HEK293 (cell line): ENCODE results near the gene AHCYL1.
A peak's percentile ranks its signal among the peaks of the same experiment; 100 is the strongest.

Source experiments
- CTCF ChIA-PET: fragments of 350-600 bp; formaldehyde crosslinking; extraction: SDS; loops from one replicate; lab custom pipeline; 2021; ENCODE audit warnings: antibody characterized with exemption; lab: Yijun Ruan, JAX
- POLR2A ChIA-PET: fragments of 300-600 bp; formaldehyde crosslinking; extraction: SDS; loops from one replicate; lab custom pipeline; 2020; ENCODE audit warnings: antibody characterized with exemption, inconsistent platforms; lab: Yijun Ruan, JAX
- H3K27ac ChIP-seq: fragments of 200-500 bp; sonication (Bioruptor generic); 2 replicates; pipeline ENCODE4 v1.5.1; 2014; ENCODE audit warnings: low read depth, low read length, control low read depth, inconsistent platforms; ENCODE audit errors: extremely low read depth
- H3K36me3 ChIP-seq, 2 experiments: fragments of 200-500 bp in 1 of 2; sonication (Bioruptor generic) in 1 of 2; 1 replicate in 1 of 2; 2 replicates in 1 of 2; pipeline ENCODE4 v1.5.1; 2014 to 2017; ENCODE audit warnings: inconsistent platforms in 2 of 2, low read length in 2 of 2; ENCODE audit not compliant: control insufficient read depth in 2 of 2, insufficient read depth in 1 of 2
- H3K4me1 ChIP-seq: fragments of 200-500 bp; sonication (Bioruptor generic); 2 replicates; pipeline ENCODE4 v1.5.1; 2014; ENCODE audit warnings: mild to moderate bottlenecking, low read length, inconsistent platforms; ENCODE audit not compliant: control insufficient read depth, insufficient read depth
- H3K4me3 ChIP-seq: 2 replicates; pipeline ENCODE4 v1.5.1; 2011; ENCODE audit warnings: low read depth, mild to moderate bottlenecking, control low read depth, low read length, moderate library complexity
- H3K9me3 ChIP-seq: fragments of 200-500 bp; sonication (Bioruptor generic); 2 replicates; pipeline ENCODE4 v1.5.1; 2014; ENCODE audit warnings: low read depth, low read length, inconsistent platforms; ENCODE audit not compliant: control insufficient read depth, insufficient read depth
- EGR2 ChIP-seq: fragments of 450-650 bp; formaldehyde crosslinking; IDR thresholded peaks from 2 replicates; pipeline ENCODE4 v1.5.1; 2016; ENCODE audit warnings: low read depth, missing biosample characterization, missing genetic modification characterization
- GLIS2 ChIP-seq: fragments of 450-650 bp; formaldehyde crosslinking; IDR thresholded peaks from 2 replicates; pipeline ENCODE4 v1.5.1; 2016; ENCODE audit warnings: missing biosample characterization, missing genetic modification characterization
- OVOL3 ChIP-seq: fragments of 450-650 bp; formaldehyde crosslinking; IDR thresholded peaks from 2 replicates; pipeline ENCODE4 v1.5.1; 2016; ENCODE audit warnings: missing biosample characterization, missing genetic modification characterization
- PRDM1 ChIP-seq: fragments of 450-650 bp; formaldehyde crosslinking; IDR thresholded peaks from 2 replicates; pipeline ENCODE4; 2016; ENCODE audit warnings: missing biosample characterization, missing genetic modification characterization
- REPIN1 ChIP-seq: fragments of 450-650 bp; formaldehyde crosslinking; IDR thresholded peaks from 2 replicates; pipeline ENCODE4 v1.5.1; 2017; ENCODE audit warnings: missing biosample characterization, missing genetic modification characterization, low read depth
- SCRT2 ChIP-seq: fragments of 450-650 bp; formaldehyde crosslinking; IDR thresholded peaks from 2 replicates; pipeline ENCODE4 v1.5.1; 2016; ENCODE audit warnings: missing biosample characterization, missing genetic modification characterization
- YY1 ChIP-seq: fragments of 450-650 bp; formaldehyde crosslinking; IDR thresholded peaks from 2 replicates; pipeline ENCODE4 v1.5.1; 2018; ENCODE audit warnings: missing biosample characterization, missing genetic modification characterization
- ZBTB17 ChIP-seq: fragments of 450-650 bp; formaldehyde crosslinking; IDR thresholded peaks from 2 replicates; pipeline ENCODE4 v1.5.1; 2016; ENCODE audit warnings: missing biosample characterization, missing genetic modification characterization
- ZBTB20 ChIP-seq: fragments of 450-650 bp; formaldehyde crosslinking; IDR thresholded peaks from 2 replicates; pipeline ENCODE4 v1.5.1; 2016; ENCODE audit warnings: missing biosample characterization, missing genetic modification characterization
- ZBTB48 ChIP-seq: fragments of 450-650 bp; formaldehyde crosslinking; IDR thresholded peaks from 2 replicates; pipeline ENCODE4 v1.5.1; 2016; ENCODE audit warnings: missing biosample characterization, missing genetic modification characterization
- ZFHX2 ChIP-seq: fragments of 450-650 bp; formaldehyde crosslinking; conservative IDR thresholded peaks from 2 replicates; pipeline ENCODE4 v1.5.1; 2016; ENCODE audit warnings: missing biosample characterization, missing genetic modification characterization
- ZFP69B ChIP-seq: fragments of 450-650 bp; formaldehyde crosslinking; IDR thresholded peaks from 2 replicates; pipeline ENCODE4 v1.5.1; 2016; ENCODE audit warnings: missing biosample characterization, missing genetic modification characterization
- ZNF121 ChIP-seq: fragments of 450-650 bp; formaldehyde crosslinking; IDR thresholded peaks from 2 replicates; pipeline ENCODE4 v1.5.1; 2016; ENCODE audit warnings: missing biosample characterization, missing genetic modification characterization
- ZNF184 ChIP-seq: fragments of 450-650 bp; IDR thresholded peaks from 2 replicates; pipeline ENCODE4 v1.5.1; 2018; ENCODE audit warnings: missing biosample characterization, mild to moderate bottlenecking, missing genetic modification characterization
- ZNF2 ChIP-seq: fragments of 450-650 bp; formaldehyde crosslinking; IDR thresholded peaks from 2 replicates; pipeline ENCODE4 v1.5.1; 2016; ENCODE audit warnings: missing biosample characterization, missing genetic modification characterization
- ZNF292 ChIP-seq: fragments of 450-650 bp; formaldehyde crosslinking; IDR thresholded peaks from 2 replicates; pipeline ENCODE4 v1.5.1; 2016; ENCODE audit warnings: low read depth, missing biosample characterization, missing genetic modification characterization, borderline replicate concordance
- ZNF354C ChIP-seq: fragments of 450-650 bp; formaldehyde crosslinking; IDR thresholded peaks from 2 replicates; pipeline ENCODE4 v1.5.1; 2016; ENCODE audit warnings: missing biosample characterization, missing genetic modification characterization, low read depth, borderline replicate concordance
- ZNF473 ChIP-seq: fragments of 450-650 bp; formaldehyde crosslinking; IDR thresholded peaks from 2 replicates; pipeline ENCODE4 v1.5.1; 2017; ENCODE audit warnings: missing biosample characterization, missing genetic modification characterization
- ZNF514 ChIP-seq: fragments of 450-650 bp; formaldehyde crosslinking; IDR thresholded peaks from 2 replicates; pipeline ENCODE4 v1.5.1; 2016; ENCODE audit warnings: missing biosample characterization, missing genetic modification characterization
- ZNF571 ChIP-seq: fragments of 450-650 bp; formaldehyde crosslinking; IDR thresholded peaks from 2 replicates; pipeline ENCODE4 v1.5.0; 2017; ENCODE audit warnings: missing biosample characterization, missing genetic modification characterization
- ZNF600 ChIP-seq: fragments of 450-650 bp; formaldehyde crosslinking; IDR thresholded peaks from 2 replicates; pipeline ENCODE4 v1.5.1; 2016; ENCODE audit warnings: missing biosample characterization, missing genetic modification characterization
- ZNF623 ChIP-seq: fragments of 450-650 bp; formaldehyde crosslinking; IDR thresholded peaks from 2 replicates; pipeline ENCODE4 v1.5.1; 2016; ENCODE audit warnings: missing biosample characterization, missing genetic modification characterization
- ZNF664 ChIP-seq: fragments of 450-650 bp; formaldehyde crosslinking; IDR thresholded peaks from 2 replicates; pipeline ENCODE4 v1.5.1; 2016; ENCODE audit warnings: missing biosample characterization, missing genetic modification characterization
- ZNF707 ChIP-seq: fragments of 450-650 bp; formaldehyde crosslinking; IDR thresholded peaks from 2 replicates; pipeline ENCODE4 v1.5.1; 2016; ENCODE audit warnings: missing biosample characterization, missing genetic modification characterization
- ZNF747 ChIP-seq: fragments of 450-650 bp; formaldehyde crosslinking; IDR thresholded peaks from 2 replicates; pipeline ENCODE4 v1.5.1; 2016; ENCODE audit warnings: missing biosample characterization, missing genetic modification characterization
- ZNF792 ChIP-seq: fragments of 450-650 bp; formaldehyde crosslinking; IDR thresholded peaks from 2 replicates; pipeline ENCODE4 v1.5.1; 2016; ENCODE audit warnings: missing biosample characterization, missing genetic modification characterization
- ZNF830 ChIP-seq: fragments of 450-650 bp; IDR thresholded peaks from 2 replicates; pipeline ENCODE4 v1.5.0; 2018; ENCODE audit warnings: missing biosample characterization, missing genetic modification characterization, low read depth, mild to moderate bottlenecking, moderate library complexity
- ZNF843 ChIP-seq: fragments of 450-650 bp; formaldehyde crosslinking; IDR thresholded peaks from 2 replicates; pipeline ENCODE4 v1.5.1; 2016; ENCODE audit warnings: missing biosample characterization, missing genetic modification characterization
- TF ChIP-seq, protein P1 (sequence below): fragments of 450-650 bp; formaldehyde crosslinking; IDR thresholded peaks from 2 replicates; pipeline ENCODE4 v1.5.1; 2016; ENCODE audit warnings: missing biosample characterization, missing genetic modification characterization, borderline replicate concordance
- TF ChIP-seq, protein P2 (sequence below): fragments of 450-650 bp; formaldehyde crosslinking; IDR thresholded peaks from 2 replicates; pipeline ENCODE4 v1.5.1; 2016; ENCODE audit warnings: missing biosample characterization, missing genetic modification characterization

Gene AHCYL1

DNA sequence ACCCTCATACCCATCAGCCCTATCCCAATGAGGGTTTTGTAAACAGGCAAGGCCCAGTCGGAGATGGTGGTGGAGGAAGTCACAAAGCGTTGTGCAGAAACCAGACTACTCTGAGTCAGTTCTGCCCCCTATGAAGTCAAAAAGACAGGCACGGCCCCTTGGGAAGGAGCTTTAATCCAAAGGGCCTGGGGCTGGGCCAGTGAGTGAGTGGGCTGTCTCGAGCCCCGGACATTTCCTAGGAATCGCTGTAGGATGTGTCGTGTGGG is 442 bp upstream of the AHCYL1 start (continued):
- no peak for TF ChIP-seq ZNF747 (tag by site-specific recombination)
- TF ChIP-seq, protein P1, sequence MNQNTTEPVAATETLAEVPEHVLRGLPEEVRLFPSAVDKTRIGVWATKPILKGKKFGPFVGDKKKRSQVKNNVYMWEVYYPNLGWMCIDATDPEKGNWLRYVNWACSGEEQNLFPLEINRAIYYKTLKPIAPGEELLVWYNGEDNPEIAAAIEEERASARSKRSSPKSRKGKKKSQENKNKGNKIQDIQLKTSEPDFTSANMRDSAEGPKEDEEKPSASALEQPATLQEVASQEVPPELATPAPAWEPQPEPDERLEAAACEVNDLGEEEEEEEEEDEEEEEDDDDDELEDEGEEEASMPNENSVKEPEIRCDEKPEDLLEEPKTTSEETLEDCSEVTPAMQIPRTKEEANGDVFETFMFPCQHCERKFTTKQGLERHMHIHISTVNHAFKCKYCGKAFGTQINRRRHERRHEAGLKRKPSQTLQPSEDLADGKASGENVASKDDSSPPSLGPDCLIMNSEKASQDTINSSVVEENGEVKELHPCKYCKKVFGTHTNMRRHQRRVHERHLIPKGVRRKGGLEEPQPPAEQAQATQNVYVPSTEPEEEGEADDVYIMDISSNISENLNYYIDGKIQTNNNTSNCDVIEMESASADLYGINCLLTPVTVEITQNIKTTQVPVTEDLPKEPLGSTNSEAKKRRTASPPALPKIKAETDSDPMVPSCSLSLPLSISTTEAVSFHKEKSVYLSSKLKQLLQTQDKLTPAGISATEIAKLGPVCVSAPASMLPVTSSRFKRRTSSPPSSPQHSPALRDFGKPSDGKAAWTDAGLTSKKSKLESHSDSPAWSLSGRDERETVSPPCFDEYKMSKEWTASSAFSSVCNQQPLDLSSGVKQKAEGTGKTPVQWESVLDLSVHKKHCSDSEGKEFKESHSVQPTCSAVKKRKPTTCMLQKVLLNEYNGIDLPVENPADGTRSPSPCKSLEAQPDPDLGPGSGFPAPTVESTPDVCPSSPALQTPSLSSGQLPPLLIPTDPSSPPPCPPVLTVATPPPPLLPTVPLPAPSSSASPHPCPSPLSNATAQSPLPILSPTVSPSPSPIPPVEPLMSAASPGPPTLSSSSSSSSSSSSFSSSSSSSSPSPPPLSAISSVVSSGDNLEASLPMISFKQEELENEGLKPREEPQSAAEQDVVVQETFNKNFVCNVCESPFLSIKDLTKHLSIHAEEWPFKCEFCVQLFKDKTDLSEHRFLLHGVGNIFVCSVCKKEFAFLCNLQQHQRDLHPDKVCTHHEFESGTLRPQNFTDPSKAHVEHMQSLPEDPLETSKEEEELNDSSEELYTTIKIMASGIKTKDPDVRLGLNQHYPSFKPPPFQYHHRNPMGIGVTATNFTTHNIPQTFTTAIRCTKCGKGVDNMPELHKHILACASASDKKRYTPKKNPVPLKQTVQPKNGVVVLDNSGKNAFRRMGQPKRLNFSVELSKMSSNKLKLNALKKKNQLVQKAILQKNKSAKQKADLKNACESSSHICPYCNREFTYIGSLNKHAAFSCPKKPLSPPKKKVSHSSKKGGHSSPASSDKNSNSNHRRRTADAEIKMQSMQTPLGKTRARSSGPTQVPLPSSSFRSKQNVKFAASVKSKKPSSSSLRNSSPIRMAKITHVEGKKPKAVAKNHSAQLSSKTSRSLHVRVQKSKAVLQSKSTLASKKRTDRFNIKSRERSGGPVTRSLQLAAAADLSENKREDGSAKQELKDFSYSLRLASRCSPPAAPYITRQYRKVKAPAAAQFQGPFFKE (tag by site-specific recombination) = no peak; the same call in 1 of the 2 replicates
- TF ChIP-seq ZNF514 (tag by site-specific recombination) = no peak
- TF ChIP-seq ZNF623 = no peak
- no peak for TF ChIP-seq ZNF830
- no peak for TF ChIP-seq ZFP69B (tag by site-specific recombination)
- no peak for TF ChIP-seq ZNF664 (tag by site-specific recombination)
- no peak; the same call in 1 of the 2 replicates for TF ChIP-seq ZBTB48 (tag by site-specific recombination)
- no peak for TF ChIP-seq ZNF184 (tag by site-specific recombination)
- no peak for TF ChIP-seq ZNF292
- no peak for TF ChIP-seq ZNF2 (tag by site-specific recombination)

DNA sequence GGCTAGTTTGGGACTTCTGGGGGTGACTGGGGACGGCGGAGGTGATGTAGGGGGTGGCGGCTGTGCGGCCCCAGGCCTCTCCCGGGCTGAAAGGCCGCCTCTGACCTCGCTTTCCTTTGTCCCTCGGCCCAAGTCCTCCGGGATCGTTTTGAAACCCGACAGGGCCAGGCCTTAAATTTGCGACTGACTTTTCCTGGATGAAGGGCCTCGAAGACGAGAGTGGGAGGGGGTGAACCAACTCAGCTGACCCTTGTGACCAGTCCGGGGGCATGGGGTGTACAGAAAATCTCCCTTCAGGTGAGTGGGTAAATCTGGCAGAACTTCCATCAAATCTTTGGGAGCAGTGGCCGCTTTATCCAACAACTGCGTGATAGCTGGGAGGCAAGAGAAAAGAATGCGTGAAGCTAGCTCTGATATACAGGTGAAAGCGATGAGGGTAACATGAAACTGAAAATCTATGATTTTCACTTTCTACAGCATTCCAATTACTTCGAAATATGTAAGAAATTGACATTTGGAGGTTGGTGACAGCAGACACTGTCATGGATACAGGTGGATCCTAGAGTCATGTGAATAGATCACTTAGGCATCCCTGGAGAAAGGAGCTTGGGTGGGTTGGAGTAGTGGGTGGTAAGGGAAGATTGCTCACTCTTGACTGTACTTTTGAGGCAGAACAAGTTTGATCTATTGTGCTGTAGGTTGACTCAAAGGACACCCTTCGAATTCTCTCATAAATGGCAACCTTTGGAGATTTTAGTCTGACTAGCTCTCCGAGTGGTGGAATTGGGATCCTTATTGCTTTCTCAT is 885 bp downstream of the AHCYL1 start:
- H3K4me1 ChIP-seq = 0 out of 2 replicates have a peak, but pooled peaks cover 3% of the 10 kb centered on the region
- TF ChIP-seq SCRT2 (tag by site-specific recombination) (peak; percentile 41; the same call in 1 of the 2 replicates), ZNF792 (tag by site-specific recombination) (no peak), ZFHX2 (tag by site-specific recombination) (peak; percentile 70), ZBTB17 (tag by site-specific recombination) (peak; percentile 62), ZNF354C (tag by site-specific recombination) (no peak), ZBTB20 (tag by site-specific recombination) (0 out of 2 replicates have a peak, but pooled peaks have one; percentile 32), YY1 (no peak), OVOL3 (no peak), PRDM1 (tag by site-specific recombination) (peak; percentile 96), GLIS2 (peak; percentile 25; the same call in 1 of the 2 replicates), ZNF473 (tag by site-specific recombination) (no peak), ZNF707 (tag by site-specific recombination) (no peak), ZNF121 (tag by site-specific recombination) (no peak), ZNF600 (tag by site-specific recombination) (0 out of 2 replicates have a peak, but pooled peaks have one; percentile 47), ZNF843 (no peak), REPIN1 (tag by site-specific recombination) (no peak), ZNF571 (tag by site-specific recombination) (no peak), EGR2 (peak; percentile 53)
- TF ChIP-seq, protein P2, sequence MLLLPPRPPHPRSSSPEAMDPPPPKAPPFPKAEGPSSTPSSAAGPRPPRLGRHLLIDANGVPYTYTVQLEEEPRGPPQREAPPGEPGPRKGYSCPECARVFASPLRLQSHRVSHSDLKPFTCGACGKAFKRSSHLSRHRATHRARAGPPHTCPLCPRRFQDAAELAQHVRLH (tag by site-specific recombination) = no peak

More for the DNA sequence above, 885 bp downstream of the AHCYL1 start:
- H3K27ac ChIP-seq = peak overlapping the region; percentile 68; the same call in 1 of the 2 replicates
- H3K36me3 ChIP-seq = peaks cover 0 to 21% of the 10 kb centered on the region in 2 experiments; a peak in 1 of 3 replicates
- peak overlapping the region; percentile 81 for H3K4me3 ChIP-seq
- CTCF ChIA-PET = interaction anchor here (0.7 to 12.6 kb wide), 30 partner anchors 11 to 453 kb away, joined by 3 to 522 read pairs (median 7); partner anchors contain the start of genes AMPD2, GNAT2 and STRIP1
- H3K9me3 ChIP-seq = no peaks in the 10 kb centered on the region
- POLR2A ChIA-PET = interaction anchor here (1.0 to 2.9 kb wide), 11 partner anchors 9 to 437 kb away, joined by 3 to 22 read pairs (median 4); partner anchors contain the start of genes GNAI3 and STRIP1
